ENCODE measurements around the gene NSD2.

GRCh38 chr4:1887052-1887451, 15.9 kb downstream of the NSD2 start:
- TF ChIP-seq CEBPB (tag; IDR thresholded peaks at IDR 0.05), result no peak
- TF ChIP-seq CTCF (IDR thresholded peaks at IDR 0.05 in 2 of 3, conservative IDR thresholded peaks at IDR 0.05 in 1 of 3; ENCODE audit: insufficient read depth in 2 of 3, low read depth in 1 of 3, low read length in 3 of 3), result no peak
- TF ChIP-seq STAT6 (CRISPR knock-in tag; IDR thresholded peaks at IDR 0.05), result no peak
- no peak for TF ChIP-seq E4F1 (CRISPR knock-in tag; IDR thresholded peaks at IDR 0.05; ENCODE audit: borderline replicate concordance)
- no peak for TF ChIP-seq BHLHE40 (IDR thresholded peaks at IDR 0.05; ENCODE audit: low read length)
- no peak for TF ChIP-seq DLX4 (CRISPR knock-in tag; IDR thresholded peaks at IDR 0.05)
- no peak for TF ChIP-seq HMBOX1 (IDR thresholded peaks at IDR 0.05)
- no peak for TF ChIP-seq VEZF1 (CRISPR knock-in tag; IDR thresholded peaks at IDR 0.05)
- no peak for TF ChIP-seq SP1 (CRISPR knock-in tag; IDR thresholded peaks at IDR 0.05)
- no peak for TF ChIP-seq SETDB1 (IDR thresholded peaks at IDR 0.05; ENCODE audit: low read length)
- TF ChIP-seq PRPF4 (IDR thresholded peaks at IDR 0.05; ENCODE audit: insufficient read depth, low read depth, low read length, poor library complexity, severe bottlenecking), result no peak
- no peak for TF ChIP-seq FOXO4 (CRISPR knock-in tag; IDR thresholded peaks at IDR 0.05)
- TF ChIP-seq MLX (CRISPR knock-in tag; conservative IDR thresholded peaks at IDR 0.05), result no peak
- no peak for TF ChIP-seq RBM34 (IDR thresholded peaks at IDR 0.05; ENCODE audit: borderline replicate concordance, insufficient read depth, low read length)

All from K562 (cell line).